BLaER1 treated with 17β-estradiol and CSF1 and Interleukin-3, amounts not matched to agents 10 nM and 100 nM (cell line): ENCODE data around the gene XRN2.
"Not testable (repeated sequence)": the region's sequence is repeated elsewhere in the genome, so short reads cannot be mapped to it uniquely, and the experiment has no call there.

Experiments
- H3K27ac ChIP-seq, 11 experiments: shearing (Covaris generic); formaldehyde crosslinking; 2 replicates each; pipeline ENCODE4 v1.8.1; 2022
- H3K27me3 ChIP-seq, 11 experiments: shearing (Covaris generic); formaldehyde crosslinking; 2 replicates each; pipeline ENCODE4 v1.8.1; 2022
- H3K36me3 ChIP-seq, 11 experiments: shearing (Covaris generic); formaldehyde crosslinking; 2 replicates each; pipeline ENCODE4 v1.8.1; 2022
- H3K4me1 ChIP-seq, 10 experiments: shearing (Covaris generic); formaldehyde crosslinking; 2 replicates each; pipeline ENCODE4 v1.8.1; 2022
- H3K4me2 ChIP-seq, 11 experiments: shearing (Covaris generic); formaldehyde crosslinking; 2 replicates each; pipeline ENCODE4 v1.8.1; 2022
- H3K4me3 ChIP-seq, 10 experiments: shearing (Covaris generic); formaldehyde crosslinking; 2 replicates each; pipeline ENCODE4 v1.8.1; 2022
- H3K9ac ChIP-seq, 11 experiments: shearing (Covaris generic); formaldehyde crosslinking; 2 replicates each; pipeline ENCODE4 v1.8.1; 2022
- H3K9me3 ChIP-seq, 11 experiments: shearing (Covaris generic); formaldehyde crosslinking; replicated peaks in 1 of 11; 2 replicates each; pipeline ENCODE4 v1.8.1; 2022
- H4K20me1 ChIP-seq, 11 experiments: shearing (Covaris generic); formaldehyde crosslinking; 2 replicates each; pipeline ENCODE4 v1.8.1; 2022
- Cebpa-rat ChIP-seq, 11 experiments: shearing (Covaris generic); IDR thresholded peaks; 2 replicates each; pipeline ENCODE4 v1.8.1; 2022

Gene XRN2

GRCh38 chr20:21397341-21398108 lies 94.4 kb downstream of the XRN2 start, which contains the start of gene NKX2-4:
NKX2-4 (minus strand) TSS chr20:21397526; CDS start chr20:21397399, 127 bp downstream.
- H3K9me3 ChIP-seq, result peaks cover 25 to 29% (median 27%) of the 10 kb centered on the region in 11 experiments
- no peak within 1 kb of the TSS for H3K4me2 ChIP-seq
- H3K4me3 ChIP-seq, result peak within 1 kb of the TSS in 3 of 10 experiments; percentile 7 to 9 (median 9); a peak in 4 of 20 replicates

GRCh38 chr20:21398109-21399004 lies 95.2 kb downstream of the XRN2 start:
- Histone ChIP-seq H3K36me3 (no peaks in the 10 kb centered on the region), H3K27ac (no peak overlapping the region), H3K4me1 (no peaks in the 10 kb centered on the region), H3K4me2 (no peak overlapping the region), H4K20me1 (peaks cover 0 to 3% (median 0%) of the 10 kb centered on the region in 11 experiments; a peak in 1 of 22 replicates), H3K27me3 (peaks cover 31 to 45% (median 36%) of the 10 kb centered on the region in 11 experiments), H3K9ac (no peak overlapping the region), H3K9me3 (peaks cover 25 to 29% (median 27%) of the 10 kb centered on the region in 11 experiments), H3K4me3 (no peak overlapping the region)
- no peak for TF ChIP-seq Cebpa-rat (IDR thresholded peaks at IDR 0.05)

More at GRCh38 chr20:21397341-21398108, 94.4 kb downstream of the XRN2 start, which contains the start of gene NKX2-4:
- no peak within 1 kb of the TSS for H3K27ac ChIP-seq
- no peaks in the 10 kb centered on the region for H3K4me1 ChIP-seq
- H3K9ac ChIP-seq, result no peak within 1 kb of the TSS
- TF ChIP-seq Cebpa-rat (IDR thresholded peaks at IDR 0.05), result no peak
- peaks cover 31 to 45% (median 36%) of the 10 kb centered on the region in 11 experiments for H3K27me3 ChIP-seq
- peaks cover 0 to 6% (median 0%) of the 10 kb centered on the region in 11 experiments; a peak in 1 of 22 replicates for H4K20me1 ChIP-seq
- H3K36me3 ChIP-seq, result no peaks in the 10 kb centered on the region

- Histone ChIP-seq H3K27ac (no peak overlapping the region), H3K9ac (no peak overlapping the region), H3K4me1 (no peaks in the 10 kb centered on the region), H3K4me2 (no peak overlapping the region), H3K27me3 (peaks cover 31 to 45% (median 36%) of the 10 kb centered on the region in 11 experiments), H3K4me3 (no peak overlapping the region), H4K20me1 (no peaks in the 10 kb centered on the region), H3K9me3 (peaks cover 25 to 29% (median 27%) of the 10 kb centered on the region in 11 experiments), H3K36me3 (no peaks in the 10 kb centered on the region)
- no peak for TF ChIP-seq Cebpa-rat (IDR thresholded peaks at IDR 0.05)
These were observed 95.9 kb downstream of the XRN2 start for GRCh38 chr20:21399005-21399475.

GRCh38 chr20:21411725-21412124 lies 108.6 kb downstream of the XRN2 start:
- Histone ChIP-seq H3K4me1 (0 out of 20 replicates have a peak, but pooled peaks cover 0 to 4% (median 0%) of the 10 kb centered on the region in 10 experiments), H3K27ac (no peak overlapping the region), H3K4me3 (no peak overlapping the region), H3K4me2 (no peak overlapping the region), H3K9me3 (peaks cover 13 to 25% (median 17%) of the 10 kb centered on the region in 11 experiments), H3K36me3 (no peaks in the 10 kb centered on the region), H4K20me1 (no peaks in the 10 kb centered on the region), H3K9ac (no peak overlapping the region), H3K27me3 (no peaks in the 10 kb centered on the region)
- no peak for TF ChIP-seq Cebpa-rat (IDR thresholded peaks at IDR 0.05)

- H4K20me1 ChIP-seq, H3K9ac ChIP-seq, H3K4me3 ChIP-seq, H3K27ac ChIP-seq, H3K27me3 ChIP-seq, H3K36me3 ChIP-seq, H3K4me1 ChIP-seq: not testable (repeated sequence)
- Histone ChIP-seq H3K9me3 (peaks cover 13 to 25% (median 17%) of the 10 kb centered on the region in 11 experiments), H3K4me2 (peak overlapping the region in 2 of 11 experiments; percentile 9 to 18; a peak in 2 of 22 replicates)
These were observed 110.9 kb downstream of the XRN2 start for GRCh38 chr20:21413996-21414395.

GRCh38 chr20:21419147-21419546 lies 116.0 kb downstream of the XRN2 start:
- not testable (repeated sequence) for H3K27ac ChIP-seq

GRCh38 chr20:21421601-21422236 lies 118.6 kb downstream of the XRN2 start:
- no peak for TF ChIP-seq Cebpa-rat (IDR thresholded peaks at IDR 0.05)
- no peak overlapping the region for H3K4me2 ChIP-seq
- H3K9ac ChIP-seq, result no peak overlapping the region
- no peaks in the 10 kb centered on the region for H3K4me1 ChIP-seq
- H3K36me3 ChIP-seq, result no peaks in the 10 kb centered on the region
- H3K4me3 ChIP-seq, result no peak overlapping the region
- peaks cover 36 to 56% (median 45%) of the 10 kb centered on the region in 11 experiments for H3K9me3 ChIP-seq
- H3K27ac ChIP-seq, result no peak overlapping the region
- H3K27me3 ChIP-seq, result no peaks in the 10 kb centered on the region
- H4K20me1 ChIP-seq, result no peaks in the 10 kb centered on the region

More at GRCh38 chr20:21419147-21419546, 116.0 kb downstream of the XRN2 start:
- not testable (repeated sequence) for H3K4me3 ChIP-seq, H3K27me3 ChIP-seq, H4K20me1 ChIP-seq, H3K9ac ChIP-seq, H3K4me1 ChIP-seq, H3K4me2 ChIP-seq, H3K36me3 ChIP-seq
- H3K9me3 ChIP-seq, result peaks cover 13 to 31% (median 20%) of the 10 kb centered on the region in 11 experiments

- not testable (repeated sequence) for H3K4me1 ChIP-seq, H3K36me3 ChIP-seq, H3K4me3 ChIP-seq, H3K4me2 ChIP-seq, H4K20me1 ChIP-seq, H3K27ac ChIP-seq, H3K27me3 ChIP-seq, H3K9ac ChIP-seq
- peaks cover 36 to 61% (median 45%) of the 10 kb centered on the region in 11 experiments for H3K9me3 ChIP-seq
These were observed 120.6 kb downstream of the XRN2 start for GRCh38 chr20:21423712-21424111.

GRCh38 chr20:21424846-21425245 lies 121.7 kb downstream of the XRN2 start:
- Histone ChIP-seq H4K20me1 (no peaks in the 10 kb centered on the region), H3K36me3 (no peaks in the 10 kb centered on the region), H3K27me3 (no peaks in the 10 kb centered on the region), H3K27ac (no peak overlapping the region), H3K4me1 (no peaks in the 10 kb centered on the region), H3K9ac (no peak overlapping the region), H3K4me2 (no peak overlapping the region), H3K4me3 (no peak overlapping the region), H3K9me3 (peaks cover 36 to 61% (median 44%) of the 10 kb centered on the region in 11 experiments)
- no peak for TF ChIP-seq Cebpa-rat (IDR thresholded peaks at IDR 0.05)
